ENCODE data around the gene GRM6.

The GRM6 gene

DNA sequence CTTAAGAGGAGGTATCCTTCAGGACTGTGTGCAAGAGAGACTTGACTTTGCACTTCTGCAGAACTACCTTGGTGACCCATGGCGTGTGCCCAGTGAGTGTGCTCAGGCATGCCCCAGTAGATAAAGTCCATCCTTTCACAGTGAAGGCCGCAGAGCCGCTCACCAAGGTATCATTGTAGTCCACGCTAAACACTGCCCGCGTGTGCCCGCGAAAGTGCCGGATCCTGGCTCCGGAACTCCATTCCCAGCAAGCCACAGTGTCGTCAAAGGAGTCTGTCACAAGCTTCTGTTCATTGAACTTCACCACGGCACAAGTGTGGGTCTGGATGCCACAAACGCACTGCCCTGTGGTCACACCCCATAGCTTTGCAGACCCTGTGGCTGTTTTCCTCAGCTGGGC is 3.3 kb upstream of the GRM6 start:
- H3K4me3 ChIP-seq (ENCODE audit: low read depth, low read length) = no peak overlapping the region
- DNase-seq (ENCODE audit: low read depth) = no peak
- TF ChIP-seq, protein P1, sequence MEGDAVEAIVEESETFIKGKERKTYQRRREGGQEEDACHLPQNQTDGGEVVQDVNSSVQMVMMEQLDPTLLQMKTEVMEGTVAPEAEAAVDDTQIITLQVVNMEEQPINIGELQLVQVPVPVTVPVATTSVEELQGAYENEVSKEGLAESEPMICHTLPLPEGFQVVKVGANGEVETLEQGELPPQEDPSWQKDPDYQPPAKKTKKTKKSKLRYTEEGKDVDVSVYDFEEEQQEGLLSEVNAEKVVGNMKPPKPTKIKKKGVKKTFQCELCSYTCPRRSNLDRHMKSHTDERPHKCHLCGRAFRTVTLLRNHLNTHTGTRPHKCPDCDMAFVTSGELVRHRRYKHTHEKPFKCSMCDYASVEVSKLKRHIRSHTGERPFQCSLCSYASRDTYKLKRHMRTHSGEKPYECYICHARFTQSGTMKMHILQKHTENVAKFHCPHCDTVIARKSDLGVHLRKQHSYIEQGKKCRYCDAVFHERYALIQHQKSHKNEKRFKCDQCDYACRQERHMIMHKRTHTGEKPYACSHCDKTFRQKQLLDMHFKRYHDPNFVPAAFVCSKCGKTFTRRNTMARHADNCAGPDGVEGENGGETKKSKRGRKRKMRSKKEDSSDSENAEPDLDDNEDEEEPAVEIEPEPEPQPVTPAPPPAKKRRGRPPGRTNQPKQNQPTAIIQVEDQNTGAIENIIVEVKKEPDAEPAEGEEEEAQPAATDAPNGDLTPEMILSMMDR (IDR thresholded peaks at IDR 0.05; ENCODE audit: low read depth, low read length, missing control alignments) = no peak

DNA sequence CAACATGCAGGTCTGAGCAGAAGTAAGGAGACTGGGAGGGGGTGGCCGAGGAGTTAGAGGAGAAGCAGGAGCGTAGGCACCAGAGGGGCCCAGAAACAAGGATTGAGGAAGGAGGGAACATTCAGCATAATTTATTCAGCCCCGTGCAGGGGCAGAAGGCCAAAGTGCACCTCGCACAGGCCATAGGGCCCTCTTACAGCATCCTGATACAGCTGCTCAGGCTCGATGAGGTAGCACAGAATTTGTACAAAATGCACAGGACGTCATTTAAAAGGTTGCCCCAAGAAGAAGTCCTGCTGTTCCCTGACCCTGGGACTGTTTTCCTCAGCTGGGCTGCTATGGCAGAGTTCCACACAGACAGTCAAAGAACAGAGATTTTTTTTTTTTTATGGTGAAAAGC is 2.1 kb upstream of the GRM6 start:
- no peak overlapping the region for H3K4me3 ChIP-seq (ENCODE audit: low read depth, low read length)
- TF ChIP-seq, protein P1 (IDR thresholded peaks at IDR 0.05; ENCODE audit: low read depth, low read length, missing control alignments) = no peak
- DNase-seq (ENCODE audit: low read depth) = no peak

DNA sequence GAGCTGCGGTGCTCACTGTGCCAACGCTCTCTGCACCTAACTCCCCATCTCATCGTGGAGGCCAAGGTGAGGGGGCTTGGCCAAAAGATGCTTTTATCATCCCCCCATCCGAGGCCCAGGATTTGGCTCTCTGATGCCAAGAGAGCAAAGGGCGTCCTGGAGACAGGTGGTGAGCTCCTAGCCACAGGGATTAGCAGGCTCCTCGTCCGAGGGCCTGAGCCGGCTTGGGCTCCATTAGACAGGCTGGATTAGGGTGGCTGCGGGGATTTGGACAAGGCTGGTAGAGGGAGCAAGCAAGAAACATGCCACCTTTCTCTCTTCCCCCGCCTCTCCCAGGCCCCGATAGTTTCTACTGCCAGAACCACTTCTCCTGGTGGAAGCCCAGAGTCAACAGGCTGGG is 1.0 kb upstream of the GRM6 start:
- DNase-seq (ENCODE audit: low read depth) = no peak
- TF ChIP-seq, protein P1 (IDR thresholded peaks at IDR 0.05; ENCODE audit: low read depth, low read length, missing control alignments) = no peak

DNA sequence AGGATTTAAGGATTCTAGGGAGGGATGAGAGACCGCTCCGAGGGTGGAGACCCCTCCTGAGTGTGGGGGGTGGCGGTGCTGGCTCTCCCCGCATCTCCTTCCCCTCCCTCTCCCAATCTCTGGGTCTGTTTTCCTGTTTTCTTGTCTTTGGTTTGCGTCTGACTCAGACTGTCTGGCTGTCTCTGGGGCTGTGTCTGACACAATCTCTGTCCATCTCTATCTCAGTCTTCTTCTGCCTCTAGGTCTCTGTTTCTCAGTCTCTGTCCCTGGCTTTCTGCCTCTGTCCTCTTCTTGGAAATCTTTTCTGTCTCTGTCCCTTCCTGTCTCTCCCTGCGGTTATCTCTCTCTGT is 196 bp upstream of the GRM6 start:
- TF ChIP-seq, protein P1 (IDR thresholded peaks at IDR 0.05; ENCODE audit: low read depth, low read length, missing control alignments) = no peak
- no peak for DNase-seq (ENCODE audit: low read depth)
- no peak overlapping the region for H3K4me3 ChIP-seq (ENCODE audit: low read depth, low read length)

More for the DNA sequence above, 1.0 kb upstream of the GRM6 start:
- H3K4me3 ChIP-seq (ENCODE audit: low read depth, low read length) = no peak overlapping the region

DNA sequence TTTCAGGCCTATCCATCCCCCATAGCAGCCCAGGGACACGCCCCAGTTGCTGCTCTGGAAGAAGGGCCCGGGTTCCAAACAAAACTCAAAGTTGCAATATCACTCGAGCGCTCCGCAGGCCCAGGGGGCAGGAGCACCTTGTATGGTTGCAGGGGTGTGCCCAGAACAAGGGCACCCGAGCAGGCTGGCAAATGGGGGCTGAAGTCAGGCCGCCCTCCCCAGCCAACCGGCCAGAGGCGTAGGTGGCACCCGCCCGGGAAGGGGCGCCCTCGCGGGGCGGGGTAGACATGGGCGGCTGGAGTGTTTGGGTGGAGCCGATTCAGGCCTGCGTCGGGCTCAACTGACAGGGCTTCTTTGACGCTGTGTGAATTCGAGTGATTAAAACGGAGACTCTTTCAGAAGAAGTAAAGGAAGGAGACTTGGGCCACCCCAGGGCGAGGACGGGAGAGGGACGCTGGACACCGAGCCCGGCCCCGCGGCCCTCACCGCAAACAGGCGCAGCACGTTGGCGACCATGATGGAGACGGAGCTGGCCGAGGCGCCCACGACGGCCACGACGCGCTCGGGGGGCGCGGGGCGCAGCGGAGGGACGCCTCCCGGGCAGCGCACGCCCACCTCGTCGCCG is 1.1 kb downstream of the GRM6 start:
- TF ChIP-seq, protein P1 (IDR thresholded peaks at IDR 0.05; ENCODE audit: low read depth, low read length, missing control alignments) = no peak
- DNase-seq (ENCODE audit: low read depth) = no peak
- no peak overlapping the region for H3K4me3 ChIP-seq (ENCODE audit: low read depth, low read length)

DNA sequence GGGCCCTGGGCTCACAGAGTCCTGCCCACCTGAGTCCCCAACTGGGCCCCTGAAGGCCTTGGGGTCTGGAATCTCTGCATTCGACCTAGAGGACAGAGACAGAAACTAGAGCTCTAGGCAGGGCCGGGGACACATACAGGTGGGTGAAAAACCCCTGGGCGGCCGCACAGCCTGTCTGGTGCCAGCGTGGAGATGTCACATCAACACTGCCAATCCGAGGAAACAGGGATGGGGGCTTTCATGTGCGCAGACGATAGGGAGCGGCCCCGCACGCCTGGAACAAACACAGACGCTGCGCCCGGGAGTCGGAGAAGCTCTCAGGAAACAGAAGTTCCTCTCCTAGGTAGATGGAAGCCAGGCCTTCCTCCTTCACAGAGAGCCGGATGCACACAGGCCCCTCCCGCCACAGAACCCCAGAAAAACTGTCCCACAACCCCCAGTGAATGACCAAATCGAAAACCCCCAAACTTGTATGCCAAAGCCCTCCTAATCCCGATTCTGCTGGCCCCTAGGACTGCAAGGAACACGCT is 1.8 kb downstream of the GRM6 start:
- no peak overlapping the region for H3K4me3 ChIP-seq (ENCODE audit: low read depth, low read length)
- DNase-seq (ENCODE audit: low read depth) = no peak
- TF ChIP-seq, protein P1 (IDR thresholded peaks at IDR 0.05; ENCODE audit: low read depth, low read length, missing control alignments) = no peak

DNA sequence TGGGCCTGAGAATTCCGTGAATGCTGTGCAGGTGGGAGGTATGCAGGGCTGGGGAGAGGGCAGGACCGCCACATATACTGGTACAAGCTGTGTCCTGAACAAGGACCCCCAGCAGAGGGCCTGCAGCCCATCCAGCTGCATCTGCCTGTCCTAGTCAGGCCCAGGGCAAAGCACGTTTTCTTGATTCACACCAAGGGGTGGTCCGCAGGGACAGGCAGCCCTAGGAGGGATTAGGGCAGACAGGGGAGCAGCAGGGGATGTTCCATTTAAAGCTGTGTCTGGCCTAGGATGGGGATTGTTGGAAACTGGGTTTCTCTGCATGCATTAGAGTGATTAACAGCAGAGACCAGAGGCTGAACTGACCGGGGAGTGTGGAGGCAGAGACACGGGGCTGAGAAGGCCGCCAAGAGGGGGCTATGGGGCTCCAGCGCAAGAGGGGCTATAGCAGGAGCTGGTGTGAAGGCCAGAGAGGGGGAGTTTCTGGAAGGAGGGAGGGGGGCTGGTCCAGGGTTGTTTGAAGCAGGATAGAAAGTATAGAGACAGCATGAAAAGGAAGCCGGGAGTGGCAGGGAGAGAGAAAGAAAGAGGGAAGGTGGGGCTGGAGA is 2.7 kb downstream of the GRM6 start:
- TF ChIP-seq, protein P1 (IDR thresholded peaks at IDR 0.05; ENCODE audit: low read depth, low read length, missing control alignments) = no peak

More for the DNA sequence above, 2.7 kb downstream of the GRM6 start:
- DNase-seq (ENCODE audit: low read depth) = no peak
- H3K4me3 ChIP-seq (ENCODE audit: low read depth, low read length) = no peak overlapping the region
